Astrocyte of the cerebellum (primary cell): Measurements from ENCODE around the gene URGCP.

Experiments
- DNase-seq: peaks from one replicate; pipeline ENCODE4 v3.0.0-alpha.2; 2011; ENCODE audit warnings: low read depth
- H3K4me3 ChIP-seq: 2 replicates; pipeline ENCODE4 v1.5.1; 2011; ENCODE audit warnings: mild to moderate bottlenecking, low read depth, low read length, moderate library complexity
- in situ Hi-C: cut with HindIII; loops from 2 replicates; pipeline ENCODE4 v1.10.0; 2017; ENCODE audit warnings: low sequenced_read_pairs
- TF ChIP-seq, protein P1 (sequence below): IDR thresholded peaks from 2 replicates; pipeline ENCODE4 v1.5.1; 2012; ENCODE audit warnings: low read length, low read depth, moderate library complexity, mild to moderate bottlenecking; ENCODE audit errors: missing control alignments

URGCP gene

GRCh38 chr7:43922726-43923125, 16.3 kb upstream of the URGCP start:
- in situ Hi-C loops = no loop called here
- TF ChIP-seq, protein P1, sequence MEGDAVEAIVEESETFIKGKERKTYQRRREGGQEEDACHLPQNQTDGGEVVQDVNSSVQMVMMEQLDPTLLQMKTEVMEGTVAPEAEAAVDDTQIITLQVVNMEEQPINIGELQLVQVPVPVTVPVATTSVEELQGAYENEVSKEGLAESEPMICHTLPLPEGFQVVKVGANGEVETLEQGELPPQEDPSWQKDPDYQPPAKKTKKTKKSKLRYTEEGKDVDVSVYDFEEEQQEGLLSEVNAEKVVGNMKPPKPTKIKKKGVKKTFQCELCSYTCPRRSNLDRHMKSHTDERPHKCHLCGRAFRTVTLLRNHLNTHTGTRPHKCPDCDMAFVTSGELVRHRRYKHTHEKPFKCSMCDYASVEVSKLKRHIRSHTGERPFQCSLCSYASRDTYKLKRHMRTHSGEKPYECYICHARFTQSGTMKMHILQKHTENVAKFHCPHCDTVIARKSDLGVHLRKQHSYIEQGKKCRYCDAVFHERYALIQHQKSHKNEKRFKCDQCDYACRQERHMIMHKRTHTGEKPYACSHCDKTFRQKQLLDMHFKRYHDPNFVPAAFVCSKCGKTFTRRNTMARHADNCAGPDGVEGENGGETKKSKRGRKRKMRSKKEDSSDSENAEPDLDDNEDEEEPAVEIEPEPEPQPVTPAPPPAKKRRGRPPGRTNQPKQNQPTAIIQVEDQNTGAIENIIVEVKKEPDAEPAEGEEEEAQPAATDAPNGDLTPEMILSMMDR = no peak
- no peak for DNase-seq
- no peak overlapping the region for H3K4me3 ChIP-seq

GRCh38 chr7:43921423-43921822, 15.0 kb upstream of the URGCP start:
- no peak overlapping the region for H3K4me3 ChIP-seq
- in situ Hi-C loops = no loop called here

GRCh38 chr7:43915907-43916306, 9.5 kb upstream of the URGCP start:
- in situ Hi-C loops = no loop called here

More at GRCh38 chr7:43921423-43921822, 15.0 kb upstream of the URGCP start:
- TF ChIP-seq, protein P1 = no peak
- no peak for DNase-seq

GRCh38 chr7:43914795-43915194, 8.4 kb upstream of the URGCP start:
- in situ Hi-C loops = no loop called here
- DNase-seq = no peak
- no peak overlapping the region for H3K4me3 ChIP-seq
- TF ChIP-seq, protein P1 = no peak

More at GRCh38 chr7:43915907-43916306, 9.5 kb upstream of the URGCP start:
- no peak for DNase-seq
- no peak overlapping the region for H3K4me3 ChIP-seq
- TF ChIP-seq, protein P1 = no peak

DNA sequence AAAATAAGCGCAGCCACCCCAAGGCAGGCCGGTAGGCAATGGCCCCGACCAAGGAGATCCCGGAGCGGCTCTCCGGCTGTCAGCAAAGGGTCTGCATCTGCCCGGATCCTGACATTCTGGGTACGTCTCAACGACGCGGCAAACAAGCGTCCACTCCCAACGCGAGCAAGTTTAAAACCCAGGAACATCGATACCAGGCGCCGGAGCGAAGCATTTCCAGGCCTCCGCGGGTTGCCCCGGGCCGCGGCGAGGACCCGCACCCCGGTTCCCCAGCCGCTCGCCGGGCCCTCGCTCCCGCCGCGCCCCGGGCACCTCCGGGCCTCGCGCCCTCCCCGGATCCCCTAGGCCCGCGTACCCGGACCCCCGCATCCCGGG, 453 bp downstream of the URGCP start:
- in situ Hi-C loops = no loop called here
- DNase-seq = no peak
- H3K4me3 ChIP-seq = peak overlapping the region; percentile 63
- TF ChIP-seq, protein P1 = no peak

DNA sequence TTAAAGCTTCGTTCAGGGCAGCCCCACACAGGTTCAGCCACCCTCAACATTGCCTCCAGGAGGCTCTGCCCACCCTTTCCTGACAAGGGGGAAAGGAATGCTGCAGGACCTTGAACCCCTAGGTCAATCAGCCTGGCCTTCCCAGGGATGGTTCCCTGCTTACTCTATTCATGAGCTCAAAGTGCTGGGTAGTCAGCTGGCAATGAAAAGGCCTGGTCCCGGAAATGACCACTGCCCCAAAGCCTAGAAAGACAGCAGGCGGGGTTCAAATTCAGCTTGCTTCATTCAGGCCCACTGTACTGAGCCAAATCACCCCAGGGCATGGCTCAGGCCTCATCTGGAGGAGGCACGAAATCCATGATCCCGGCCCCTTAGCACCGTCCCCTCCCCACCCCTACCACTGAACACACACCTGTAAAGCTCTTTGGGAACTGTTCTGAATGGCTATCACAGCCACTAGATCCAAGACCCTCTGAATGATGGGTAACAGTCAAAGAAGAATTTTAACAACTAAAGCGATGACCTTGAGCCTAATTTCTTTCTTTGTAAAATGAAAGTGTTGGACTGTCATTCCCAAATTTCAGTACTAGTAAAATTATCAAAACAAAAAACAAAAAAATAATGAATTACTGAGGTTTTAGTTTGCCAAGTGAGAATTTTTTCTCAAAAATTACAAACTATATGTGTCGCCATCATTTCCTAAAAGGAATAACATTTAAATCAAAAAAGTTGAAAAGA, 1.0 kb downstream of the URGCP start:
- DNase-seq = no peak
- TF ChIP-seq, protein P1 = no peak
- in situ Hi-C loops = no loop called here
- peak overlapping the region; percentile 63 for H3K4me3 ChIP-seq
